HG02970 (cell line): Measurements from ENCODE around the gene GMPR.
A peak's percentile ranks its signal among the peaks of the same experiment; 100 is the strongest.

Experiments used
- ATAC-seq: cut with Tn5 transposase; IDR thresholded peaks from one replicate; pipeline ENCODE4 v1.9.1; 2021; ENCODE audit warnings: mild to moderate bottlenecking, moderate library complexity, moderate number of reproducible peaks; ENCODE audit not compliant: unreplicated experiment, low FRiP score

The GMPR gene

DNA sequence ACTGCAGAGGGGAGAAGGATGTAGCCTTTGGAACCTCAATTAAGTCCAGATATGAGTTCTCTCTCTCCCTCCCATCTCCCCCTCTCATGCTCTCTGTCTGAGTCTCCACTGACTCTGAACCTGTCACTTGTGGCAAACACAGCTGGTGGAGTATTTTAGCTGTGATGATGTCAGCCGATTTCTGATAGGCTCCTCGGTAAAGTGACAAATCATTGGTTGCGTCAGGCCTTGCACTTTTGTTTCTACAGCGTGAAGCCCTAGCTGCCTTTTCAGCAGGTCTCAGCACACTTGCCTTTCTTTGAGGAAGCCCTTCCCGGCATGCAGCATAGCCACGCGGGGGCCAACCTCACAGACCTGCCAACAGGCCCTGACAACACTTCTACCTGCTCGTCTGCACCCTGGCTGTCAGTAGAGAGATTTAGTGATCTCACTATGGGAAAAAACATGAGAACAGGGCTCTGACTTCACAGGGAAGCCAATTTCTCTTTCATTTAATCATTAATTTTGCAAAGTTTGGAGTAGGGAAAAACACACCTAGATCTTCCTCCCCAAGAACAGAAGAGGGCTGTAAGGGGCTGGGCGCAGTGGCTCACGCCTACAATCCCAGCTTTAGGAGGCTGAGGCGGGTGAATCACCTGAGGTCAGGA, 84.4 kb downstream of the GMPR start:
- ATAC-seq: peak; percentile 62

DNA sequence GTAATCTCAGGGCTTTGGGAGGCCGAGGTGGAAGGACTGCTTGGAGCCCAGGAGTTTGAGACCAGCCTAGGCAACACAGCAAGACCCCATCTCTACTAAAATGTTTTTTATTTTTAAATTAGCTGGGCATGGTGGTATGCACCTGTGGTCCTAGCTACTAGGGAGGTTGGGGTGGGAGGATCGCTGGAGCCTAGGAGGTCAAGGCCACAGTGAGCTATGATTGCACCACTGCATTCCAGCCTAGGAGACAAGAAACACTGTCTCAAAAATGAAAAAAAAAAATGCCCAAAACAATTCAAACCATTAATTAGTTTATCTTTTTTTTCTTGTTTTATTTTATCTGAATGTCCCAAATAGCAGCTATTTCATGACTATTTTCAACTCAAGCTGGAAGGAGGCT, 85.8 kb downstream of the GMPR start:
- ATAC-seq: no peak

GRCh38 chr6:16324606-16325225, 86.3 kb downstream of the GMPR start:
- no peak for ATAC-seq

DNA sequence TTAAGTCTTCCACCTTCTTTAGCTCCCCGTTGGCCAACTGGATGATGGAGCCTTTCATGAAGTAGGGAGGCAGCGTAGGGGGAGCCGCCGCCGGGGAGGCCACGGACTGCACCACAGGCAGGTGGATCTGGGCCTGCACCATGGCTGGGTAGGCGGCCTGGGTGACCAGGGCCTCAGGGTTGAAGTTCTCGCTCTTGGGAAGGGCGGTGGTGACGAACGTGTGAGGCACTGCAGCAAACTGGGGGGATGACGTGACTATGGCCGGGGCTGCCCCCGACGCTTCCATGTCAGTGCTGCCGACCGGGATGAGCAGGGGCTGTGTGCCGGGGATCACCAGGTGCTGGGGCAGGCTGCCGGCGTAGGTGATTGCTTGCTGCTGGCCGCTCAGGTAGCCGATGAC, 88.1 kb downstream of the GMPR start:
- ATAC-seq: no peak

GRCh38 chr6:16326971-16327776, 88.8 kb downstream of the GMPR start:
- ATAC-seq: no peak

- ATAC-seq: no peak
These were observed 89.5 kb downstream of the GMPR start for GRCh38 chr6:16327777-16328325.

DNA sequence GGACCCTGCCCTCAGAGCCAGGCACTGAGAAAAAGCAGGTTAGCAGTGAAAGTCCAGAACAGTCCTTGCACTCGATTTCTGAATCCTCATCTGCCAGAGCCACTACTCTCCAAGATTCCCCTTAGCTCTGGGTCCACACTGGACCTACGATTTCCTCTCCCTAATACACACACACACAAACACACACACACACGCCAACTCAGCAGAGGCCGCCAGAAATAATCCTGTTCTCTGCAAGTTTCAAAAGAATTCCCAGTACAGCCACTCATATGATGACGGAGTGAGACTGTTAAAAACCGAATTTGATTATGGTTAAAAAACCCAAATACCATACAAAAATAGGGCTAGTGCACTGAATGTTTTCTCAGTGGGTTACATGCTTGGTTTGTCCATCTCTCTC, 90.8 kb downstream of the GMPR start:
- ATAC-seq: no peak

DNA sequence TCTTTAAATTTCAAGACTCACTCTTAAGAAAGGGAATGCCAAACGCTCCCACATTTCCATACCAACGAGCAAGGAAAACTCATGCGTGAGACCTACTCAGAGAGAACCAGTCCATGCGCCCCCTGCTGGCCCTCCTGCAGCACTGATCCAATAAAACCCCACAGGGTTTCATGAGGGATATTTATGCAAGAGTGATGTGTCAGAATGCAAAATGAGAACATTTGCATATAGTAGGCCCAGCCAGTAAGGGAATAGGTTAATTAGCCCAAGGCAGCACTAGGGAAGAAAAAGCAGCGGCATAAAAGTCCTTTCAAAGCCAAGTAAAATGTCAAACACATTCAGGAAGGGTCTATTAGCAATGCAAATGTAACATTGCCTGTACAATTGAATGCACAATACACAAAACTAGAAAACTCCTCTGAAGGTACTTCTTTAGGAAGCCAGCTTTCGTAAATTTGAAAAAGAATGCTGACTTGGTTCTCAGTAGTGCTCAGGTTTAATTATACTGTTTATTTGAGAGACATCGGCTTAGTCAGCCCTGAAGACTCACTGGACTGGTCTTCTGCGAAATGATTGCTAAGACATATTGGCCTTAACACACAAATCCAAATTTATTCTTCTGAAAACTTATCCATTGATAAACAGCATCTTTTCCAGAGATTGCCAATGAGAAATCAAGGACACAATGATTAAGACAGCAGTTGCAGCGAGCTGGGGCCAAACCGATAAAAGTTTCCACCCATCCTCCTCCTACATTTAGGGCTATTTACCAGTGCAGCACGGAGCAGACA, 93.2 kb downstream of the GMPR start:
- peak; percentile 46 for ATAC-seq

GRCh38 chr6:16332175-16332542, 93.8 kb downstream of the GMPR start:
- peak; percentile 75 for ATAC-seq

- ATAC-seq: no peak
These were observed 95.2 kb downstream of the GMPR start for GRCh38 chr6:16333580-16333979.

GRCh38 chr6:16334671-16335070, 96.3 kb downstream of the GMPR start:
- ATAC-seq: no peak

GRCh38 chr6:16335176-16335575, 96.8 kb downstream of the GMPR start:
- ATAC-seq: no peak

DNA sequence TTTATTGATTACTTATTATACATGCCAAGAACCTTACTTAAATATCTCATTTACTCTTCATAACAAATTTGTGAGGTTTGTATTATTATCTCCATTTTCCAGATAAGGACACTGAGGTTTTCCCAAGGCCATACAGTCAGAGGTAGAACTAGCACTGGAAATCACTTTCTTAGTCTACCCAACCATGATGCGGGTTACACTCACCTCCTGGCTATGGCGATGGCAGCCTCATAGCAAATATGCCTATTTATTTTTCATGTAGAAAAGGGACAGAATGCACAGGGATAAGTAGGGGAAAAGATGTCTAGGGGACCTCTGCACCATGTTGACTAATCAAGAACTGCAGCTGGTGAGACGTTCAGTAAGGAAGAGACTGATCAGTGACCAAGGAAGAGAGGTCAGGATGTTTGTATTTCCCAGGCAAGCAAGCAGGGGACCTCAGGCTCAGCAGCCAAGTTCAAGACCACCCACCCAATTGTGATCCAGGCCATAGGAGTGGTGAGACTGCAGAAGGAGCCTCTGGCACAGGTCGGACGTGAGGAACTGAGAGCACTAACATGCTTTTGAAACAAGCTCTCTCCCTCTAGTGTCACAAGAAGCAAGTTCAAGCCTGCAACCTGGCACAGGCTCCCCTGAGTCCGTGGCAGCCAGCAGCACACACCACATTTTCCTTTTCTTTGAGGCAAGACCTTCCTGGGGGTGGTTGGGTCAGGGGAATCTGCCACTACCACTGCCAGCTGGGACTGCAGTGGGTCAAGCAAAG, 97.8 kb downstream of the GMPR start:
- no peak for ATAC-seq

- ATAC-seq: no peak
These were observed 98.5 kb downstream of the GMPR start for GRCh38 chr6:16336911-16337294.

DNA sequence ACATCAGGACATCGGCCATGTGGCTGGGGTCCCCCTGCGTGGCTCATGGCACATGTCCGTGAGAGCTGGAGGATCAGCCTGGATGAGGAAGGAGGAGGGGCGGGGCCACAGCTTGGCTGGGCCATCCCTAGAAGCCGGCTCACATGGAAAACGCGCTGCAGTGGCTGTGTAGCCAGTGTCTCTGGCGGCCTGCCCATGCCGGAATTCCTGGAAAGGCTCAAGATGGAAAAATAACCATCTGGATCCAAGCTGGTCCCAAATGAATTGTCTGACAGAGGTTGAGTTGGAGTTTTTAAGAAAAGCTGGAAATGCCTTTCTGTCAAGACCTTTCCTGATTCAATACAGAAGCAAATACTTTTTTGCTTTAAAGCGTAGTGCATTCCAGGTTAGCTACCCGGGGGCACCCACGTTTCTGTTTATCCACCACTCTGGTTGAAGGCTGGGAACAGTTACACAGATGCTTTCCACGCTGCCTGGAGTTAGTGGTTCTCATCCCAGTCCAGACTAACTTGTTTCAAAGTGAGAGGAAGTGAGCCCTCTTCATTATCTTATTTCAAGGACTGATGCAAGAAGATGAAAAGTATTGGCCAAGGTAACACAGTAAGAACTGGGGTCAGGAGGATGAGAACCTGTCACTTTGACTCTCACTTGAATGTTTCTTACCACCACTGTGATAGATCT, 99.0 kb downstream of the GMPR start:
- no peak for ATAC-seq

- no peak for ATAC-seq
These were observed 100.3 kb downstream of the GMPR start for GRCh38 chr6:16338577-16339264.

- no peak for ATAC-seq
These were observed 100.8 kb downstream of the GMPR start for GRCh38 chr6:16339265-16339587.

GRCh38 chr6:16343593-16343992, 105.2 kb downstream of the GMPR start:
- no peak for ATAC-seq

DNA sequence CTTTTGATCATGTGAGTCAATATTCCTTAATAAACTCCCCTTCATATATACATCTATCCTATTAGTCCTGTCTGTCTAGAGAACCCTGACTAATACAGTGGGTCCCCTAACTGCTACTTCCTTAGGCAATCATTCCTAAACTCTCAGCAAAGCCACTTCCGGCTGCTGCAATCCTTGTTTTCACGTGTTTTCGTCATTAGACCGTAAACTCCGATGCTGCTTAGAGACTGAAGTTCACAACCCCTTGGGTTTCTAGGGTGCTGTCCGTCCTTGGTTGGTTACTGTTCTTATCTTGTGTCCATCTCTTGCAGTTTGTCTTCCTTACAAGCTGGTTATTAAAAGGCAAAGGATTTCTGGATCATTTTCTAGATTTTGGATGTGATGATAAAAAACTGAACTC, 106.4 kb downstream of the GMPR start:
- no peak for ATAC-seq
